ENCODE data around the gene KRT9. TPM values are rescaled to one million over a fixed set of nuclear protein-coding genes. Genes with fewer than 3 reads are reported as not detected.
A peak's percentile ranks its signal among the peaks of the same experiment; 100 is the strongest.

The KRT9 gene
- total RNA-seq, 2 donors from 2014 or later, result not detected

DNA sequence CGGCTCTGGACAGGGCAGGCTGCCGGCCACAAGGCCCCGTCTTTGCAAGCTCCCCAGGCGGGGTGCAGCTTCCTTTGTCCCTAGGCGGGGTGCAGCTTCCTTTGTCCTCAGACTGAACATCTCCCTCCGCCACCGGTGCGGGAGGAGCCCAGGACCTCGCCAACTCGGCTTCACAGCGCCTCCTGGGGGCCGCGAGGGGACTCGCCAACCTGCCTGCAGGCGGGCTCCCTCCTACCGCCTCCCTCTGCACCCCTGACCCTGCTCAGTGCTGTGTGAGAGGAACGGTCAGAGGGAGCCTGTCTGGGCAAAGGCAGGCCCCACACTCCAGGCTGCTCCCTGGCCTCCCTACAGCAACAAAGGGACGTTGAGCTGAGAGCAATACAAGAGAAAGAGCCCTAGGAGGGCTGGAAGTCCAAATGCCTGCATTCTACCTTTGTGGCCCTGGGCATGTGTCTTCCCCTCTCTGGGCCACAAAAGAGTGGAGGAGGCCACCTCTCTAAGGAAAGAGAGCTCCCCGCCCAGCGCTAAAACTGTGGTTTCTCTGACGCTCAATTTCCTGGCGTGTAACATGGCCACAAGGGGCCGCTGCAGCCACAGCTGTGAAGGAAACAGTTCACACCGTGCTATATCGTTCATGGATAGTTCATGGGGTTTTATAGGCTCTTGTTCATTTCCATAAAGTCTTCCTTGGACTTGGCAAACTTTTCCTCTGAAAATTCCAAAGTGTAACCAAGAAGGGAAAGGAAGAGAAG is 22.8 kb downstream of the KRT9 start:
- Histone ChIP-seq H3K27ac (peak overlapping the region in 3 of 4 donors; percentile 39 to 65 (median 63)), H3K4me1 (peaks cover 23% of the 10 kb centered on the region), H3K9me3 (no peaks in the 10 kb centered on the region), H3K4me3 (no peak overlapping the region), H3K27me3 (no peaks in the 10 kb centered on the region), H3K36me3 (replicated peaks in 1 of 2; ENCODE audit: insufficient read depth in 1 of 2, low read depth in 2 of 2) (no peaks in the 10 kb centered on the region)
- 0 to 4% methylated on average over 7 to 25 of the region's 25 CpGs for WGBS, 2 donors
- intact Hi-C loops (cut with DNase I), result loop anchor here (5.0 kb wide), 1 partner anchor 113 kb away; no protein-coding TSS in a partner anchor
- DNase-seq, result peak; percentile 83 to 89 (median 84)
- TF ChIP-seq, protein P1, sequence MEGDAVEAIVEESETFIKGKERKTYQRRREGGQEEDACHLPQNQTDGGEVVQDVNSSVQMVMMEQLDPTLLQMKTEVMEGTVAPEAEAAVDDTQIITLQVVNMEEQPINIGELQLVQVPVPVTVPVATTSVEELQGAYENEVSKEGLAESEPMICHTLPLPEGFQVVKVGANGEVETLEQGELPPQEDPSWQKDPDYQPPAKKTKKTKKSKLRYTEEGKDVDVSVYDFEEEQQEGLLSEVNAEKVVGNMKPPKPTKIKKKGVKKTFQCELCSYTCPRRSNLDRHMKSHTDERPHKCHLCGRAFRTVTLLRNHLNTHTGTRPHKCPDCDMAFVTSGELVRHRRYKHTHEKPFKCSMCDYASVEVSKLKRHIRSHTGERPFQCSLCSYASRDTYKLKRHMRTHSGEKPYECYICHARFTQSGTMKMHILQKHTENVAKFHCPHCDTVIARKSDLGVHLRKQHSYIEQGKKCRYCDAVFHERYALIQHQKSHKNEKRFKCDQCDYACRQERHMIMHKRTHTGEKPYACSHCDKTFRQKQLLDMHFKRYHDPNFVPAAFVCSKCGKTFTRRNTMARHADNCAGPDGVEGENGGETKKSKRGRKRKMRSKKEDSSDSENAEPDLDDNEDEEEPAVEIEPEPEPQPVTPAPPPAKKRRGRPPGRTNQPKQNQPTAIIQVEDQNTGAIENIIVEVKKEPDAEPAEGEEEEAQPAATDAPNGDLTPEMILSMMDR (IDR thresholded peaks at IDR 0.05), result peak; percentile 77 to 92 (median 88)
- no peak for TF ChIP-seq POLR2A (IDR thresholded peaks at IDR 0.05)
- peak; percentile 87 for ATAC-seq

DNA sequence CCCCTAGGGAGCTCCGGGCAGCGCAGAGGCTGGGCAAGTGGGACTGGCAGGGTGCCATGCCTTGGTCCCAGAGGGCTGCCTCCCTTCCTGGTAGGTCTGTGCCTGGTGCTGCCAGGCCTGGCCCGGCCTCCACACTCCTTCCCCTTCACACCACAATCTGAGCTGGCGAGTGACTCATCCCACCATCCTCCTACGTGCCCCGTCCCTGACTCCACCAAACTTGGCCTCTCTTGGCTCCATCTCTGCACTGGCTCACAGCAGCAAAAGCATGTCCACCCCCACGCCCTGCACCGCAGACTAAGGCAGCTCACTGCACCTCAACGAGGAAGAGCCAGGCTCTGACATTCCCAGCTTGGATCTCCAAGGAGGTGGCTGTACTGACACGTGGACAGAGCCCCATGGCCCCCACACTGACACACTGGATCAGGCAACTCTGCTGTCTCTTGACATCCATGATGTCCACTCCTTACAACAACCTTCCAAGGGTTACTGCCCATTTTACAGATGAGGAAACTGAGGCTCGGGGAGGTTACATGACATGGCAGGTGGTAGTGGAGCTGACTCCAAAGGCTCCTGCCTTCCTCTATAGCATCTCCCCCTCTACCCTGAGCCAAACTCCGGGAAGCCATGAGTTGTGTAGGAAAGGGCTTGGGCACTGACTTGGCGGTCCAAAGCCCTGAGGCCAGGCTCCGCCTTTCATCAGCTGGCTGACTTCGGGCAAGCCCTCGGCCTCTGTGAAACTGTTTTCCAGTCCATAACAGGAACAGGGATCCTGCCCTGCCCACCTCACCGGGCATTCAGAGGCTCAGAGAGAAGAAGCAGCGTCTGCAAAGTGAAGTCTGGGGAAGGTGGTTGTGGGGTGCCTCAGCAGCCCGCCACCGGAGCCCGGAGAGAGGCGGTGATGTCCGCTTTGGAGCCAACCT is 23.7 kb downstream of the KRT9 start:
- Histone ChIP-seq H3K4me1 (peaks cover 23% of the 10 kb centered on the region), H3K27me3 (no peaks in the 10 kb centered on the region), H3K36me3 (replicated peaks in 1 of 2; ENCODE audit: insufficient read depth in 1 of 2, low read depth in 2 of 2) (no peaks in the 10 kb centered on the region), H3K4me3 (no peak overlapping the region), H3K9me3 (no peaks in the 10 kb centered on the region), H3K27ac (peak overlapping the region in 2 of 4 donors; percentile 39 to 65)
- DNase-seq (peak; percentile 31 to 64 (median 50)), ATAC-seq (peak; percentile 43)
- WGBS, 2 donors, result 32 to 44% methylated on average over 11 to 23 of the region's 23 CpGs
- intact Hi-C loops (cut with DNase I), result loop anchor here (5.0 kb wide), 1 partner anchor 114 kb away; no protein-coding TSS in a partner anchor
- TF ChIP-seq, protein P1 (IDR thresholded peaks at IDR 0.05), result no peak
- no peak for TF ChIP-seq POLR2A (IDR thresholded peaks at IDR 0.05)

GRCh38 chr17:41547378-41547841 is 24.4 kb downstream of the KRT9 start:
- 47 to 68% methylated on average over 5 to 9 of the region's 9 CpGs for WGBS, 2 donors

GRCh38 chr17:41546819-41547218 is 25.0 kb downstream of the KRT9 start:
- ATAC-seq (no peak), DNase-seq (no peak)
- intact Hi-C loops (cut with DNase I), result loop anchor here (5.0 kb wide), 1 partner anchor 115 kb away; no protein-coding TSS in a partner anchor
- TF ChIP-seq, protein P1 (IDR thresholded peaks at IDR 0.05), result no peak
- TF ChIP-seq POLR2A (IDR thresholded peaks at IDR 0.05), result no peak
- H3K27me3 ChIP-seq, result no peaks in the 10 kb centered on the region
- 92 to 94% methylated on average over 3 of the region's 3 CpGs for WGBS, 2 donors
- H3K36me3 ChIP-seq (replicated peaks in 1 of 2; ENCODE audit: insufficient read depth in 1 of 2, low read depth in 2 of 2), result no peaks in the 10 kb centered on the region
- peaks cover 23% of the 10 kb centered on the region for H3K4me1 ChIP-seq
- no peak overlapping the region for H3K4me3 ChIP-seq
- H3K9me3 ChIP-seq, result no peaks in the 10 kb centered on the region
- no peak overlapping the region for H3K27ac ChIP-seq

More at GRCh38 chr17:41547378-41547841, 24.4 kb downstream of the KRT9 start:
- no peaks in the 10 kb centered on the region for H3K9me3 ChIP-seq
- H3K4me1 ChIP-seq, result peaks cover 23% of the 10 kb centered on the region
- no peak for DNase-seq
- no peaks in the 10 kb centered on the region for H3K27me3 ChIP-seq
- peak overlapping the region in 1 of 4 donors; percentile 65 for H3K27ac ChIP-seq
- no peak for ATAC-seq
- TF ChIP-seq POLR2A (IDR thresholded peaks at IDR 0.05), result no peak
- intact Hi-C loops (cut with DNase I), result loop anchor here (5.0 kb wide), 1 partner anchor 115 kb away; no protein-coding TSS in a partner anchor
- H3K36me3 ChIP-seq (replicated peaks in 1 of 2; ENCODE audit: insufficient read depth in 1 of 2, low read depth in 2 of 2), result no peaks in the 10 kb centered on the region
- H3K4me3 ChIP-seq, result no peak overlapping the region
